T-helper 17 cell (primary cell): ENCODE measurements around the gene OLFM2. TPM values are rescaled to one million over a fixed set of nuclear protein-coding genes. Genes with fewer than 3 reads are reported as not detected.
A peak's percentile ranks its signal among the peaks of the same experiment; 100 is the strongest.
"Not testable (repeated sequence)": the region's sequence is repeated elsewhere in the genome, so short reads cannot be mapped to it uniquely, and the experiment has no call there.

Experiments
- ATAC-seq: fragments of 150-1000 bp; cut with Tn5 transposase; 2 replicates; pipeline ENCODE4 v1.10.0; 2021; ENCODE audit warnings: mild to moderate bottlenecking, moderate library complexity
- DNase-seq, 3 donors: peaks; one replicate each; pipeline versions ENCODE4 v3.0.0 to v3.0.0-alpha.2; 2020 to 2021
- H3K9me3 ChIP-seq: one replicate; pipeline ENCODE4 v1.7.0; 2013; ENCODE audit warnings: low read length, mild to moderate bottlenecking; ENCODE audit not compliant: control insufficient read depth, poor library complexity, severe bottlenecking
- H3K27ac Mint-ChIP-seq: one replicate; pipeline ENCODE4 v1.8.0; 2022; ENCODE audit warnings: mild to moderate bottlenecking, moderate library complexity, mixed read lengths
- H3K27me3 Mint-ChIP-seq: one replicate; pipeline ENCODE4 v1.8.0; 2022; ENCODE audit warnings: mixed read lengths
- H3K36me3 Mint-ChIP-seq: one replicate; pipeline ENCODE4 v1.8.0; 2022; ENCODE audit warnings: low read depth, mixed read lengths
- H3K4me1 Mint-ChIP-seq: one replicate; pipeline ENCODE4 v1.8.0; 2022; ENCODE audit warnings: mild to moderate bottlenecking, mixed read lengths
- H3K4me3 Mint-ChIP-seq: one replicate; pipeline ENCODE4 v1.8.0; 2022; ENCODE audit warnings: mild to moderate bottlenecking, moderate library complexity, mixed read lengths
- total RNA-seq, 4 donors: library from RNA in 2 of 4; stranded (reverse) in 2 of 4; gene quantifications; one replicate each; pipeline ENCODE4 v1.2.3 and lab custom pipeline; 2022 to 2026

Gene OLFM2
- total RNA-seq, 2 donors from 2014 or later: 3.1 to 3.9 TPM

DNA sequence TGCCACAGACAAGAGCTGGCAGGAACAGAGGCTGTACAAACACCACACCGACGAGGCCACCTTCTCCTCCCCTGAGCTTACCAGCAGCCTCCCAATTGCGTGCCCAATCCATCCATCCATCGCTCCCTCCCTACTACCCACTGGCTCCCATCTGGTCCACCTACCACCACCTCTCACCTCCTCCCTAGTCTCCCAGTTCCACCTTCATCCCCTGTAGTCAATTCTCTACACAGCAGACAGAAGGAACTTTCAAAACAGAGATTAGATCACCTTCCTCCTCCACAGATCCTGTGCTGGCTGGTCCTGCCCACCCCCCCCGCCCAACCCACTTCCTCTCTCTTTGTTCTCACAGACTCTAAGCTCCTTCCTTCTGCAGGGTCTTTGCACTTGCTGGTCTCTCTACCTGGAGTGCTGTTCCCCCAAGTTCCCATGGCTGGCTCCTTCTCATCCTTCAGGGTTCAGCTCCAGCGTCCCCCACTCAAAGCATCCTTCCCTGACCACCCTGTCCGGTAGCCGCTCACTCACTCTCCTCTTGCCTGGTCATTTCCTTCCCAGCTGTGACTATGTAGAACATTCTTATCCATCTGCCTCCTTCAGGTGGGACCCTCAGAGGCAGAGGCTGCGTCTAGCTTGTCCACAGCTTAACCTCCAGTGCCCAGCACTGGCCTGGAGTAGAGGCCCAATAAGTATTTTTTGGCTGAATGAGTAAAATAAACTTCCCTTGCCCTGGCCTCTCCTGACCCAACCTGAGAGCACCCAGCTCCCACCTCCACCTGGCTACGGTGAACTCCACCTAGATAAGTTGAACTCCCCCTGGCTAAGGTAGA, 78.2 kb downstream of the OLFM2 start:
- Mint-ChIP-seq H3K4me1 (peaks cover 54% of the 10 kb centered on the region), H3K36me3 (peaks cover 5% of the 10 kb centered on the region), H3K27ac (peak overlapping the region; percentile 96), H3K27me3 (no peaks in the 10 kb centered on the region), H3K4me3 (peak overlapping the region; percentile 98)
- H3K9me3 ChIP-seq: no peaks in the 10 kb centered on the region
- ATAC-seq: peak; percentile 89
- DNase-seq: no peak

DNA sequence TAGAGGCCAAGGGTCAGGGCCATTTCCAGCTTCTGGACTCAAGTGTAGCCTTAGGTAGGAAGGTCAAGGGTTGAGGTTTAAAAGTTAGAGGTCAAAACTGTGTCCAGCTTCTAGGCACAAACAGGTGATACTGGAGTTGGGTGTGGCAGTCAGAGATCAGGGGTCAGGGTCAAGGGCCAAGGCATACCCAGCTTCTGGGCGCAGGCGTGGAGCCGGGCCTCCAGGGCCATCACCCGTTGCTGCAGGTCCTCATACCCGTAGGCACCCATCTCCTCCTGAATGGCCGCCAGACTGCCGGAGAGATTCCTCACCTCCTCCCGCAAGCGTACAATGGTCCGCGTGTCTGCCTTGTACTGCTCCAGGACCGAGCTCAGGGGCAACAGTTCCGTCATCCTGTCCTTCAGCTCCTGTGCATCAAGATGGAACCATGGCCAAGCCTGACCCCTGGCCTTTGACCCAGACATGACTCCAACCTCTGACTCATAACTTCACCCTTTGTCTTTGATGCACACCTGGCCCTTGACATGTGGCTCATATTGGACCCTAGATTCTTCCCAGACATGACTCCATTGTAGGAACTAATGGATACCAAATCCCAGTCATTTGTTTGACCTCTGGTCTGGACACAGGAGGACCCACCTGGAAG, 79.1 kb downstream of the OLFM2 start:
- peak overlapping the region; percentile 98 for H3K4me3 Mint-ChIP-seq
- no peaks in the 10 kb centered on the region for H3K27me3 Mint-ChIP-seq
- H3K9me3 ChIP-seq: no peaks in the 10 kb centered on the region
- DNase-seq: no peak
- peaks cover 53% of the 10 kb centered on the region for H3K4me1 Mint-ChIP-seq
- peaks cover 5% of the 10 kb centered on the region for H3K36me3 Mint-ChIP-seq
- no peak for ATAC-seq
- H3K27ac Mint-ChIP-seq: peak overlapping the region; percentile 96

DNA sequence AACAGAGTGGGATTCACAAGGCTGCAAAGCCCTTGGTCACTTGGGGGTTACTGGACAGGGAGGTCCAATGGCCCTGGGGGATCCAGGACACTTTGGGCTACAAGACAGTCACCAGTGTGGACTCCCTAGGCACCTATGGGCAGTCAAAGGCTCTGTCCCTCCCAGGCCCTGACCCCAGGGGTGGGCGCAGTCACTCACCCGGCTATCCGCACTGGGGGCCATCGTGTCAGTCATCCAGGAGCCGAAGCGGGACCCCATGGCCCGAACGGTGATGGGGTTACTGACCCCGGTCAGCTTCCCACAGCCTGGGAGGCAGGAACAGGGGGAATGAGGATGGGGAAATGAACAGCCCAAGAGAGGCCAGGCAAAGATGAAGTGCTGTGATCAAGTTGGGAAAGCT, 79.7 kb downstream of the OLFM2 start:
- Mint-ChIP-seq H3K4me1 (peaks cover 51% of the 10 kb centered on the region), H3K36me3 (peaks cover 5% of the 10 kb centered on the region), H3K4me3 (peak overlapping the region; percentile 98), H3K27me3 (no peaks in the 10 kb centered on the region), H3K27ac (peak overlapping the region; percentile 96)
- no peak for DNase-seq
- H3K9me3 ChIP-seq: no peaks in the 10 kb centered on the region
- ATAC-seq: no peak

- no peaks in the 10 kb centered on the region for H3K9me3 ChIP-seq
- Mint-ChIP-seq H3K4me3 (no peak overlapping the region), H3K27me3 (no peaks in the 10 kb centered on the region), H3K36me3 (peaks cover 5% of the 10 kb centered on the region), H3K4me1 (peaks cover 40% of the 10 kb centered on the region), H3K27ac (peak overlapping the region; percentile 44)
- DNase-seq (no peak), ATAC-seq (no peak)
Measured at GRCh38 chr19:9854282-9854846, 82.0 kb downstream of the OLFM2 start.

DNA sequence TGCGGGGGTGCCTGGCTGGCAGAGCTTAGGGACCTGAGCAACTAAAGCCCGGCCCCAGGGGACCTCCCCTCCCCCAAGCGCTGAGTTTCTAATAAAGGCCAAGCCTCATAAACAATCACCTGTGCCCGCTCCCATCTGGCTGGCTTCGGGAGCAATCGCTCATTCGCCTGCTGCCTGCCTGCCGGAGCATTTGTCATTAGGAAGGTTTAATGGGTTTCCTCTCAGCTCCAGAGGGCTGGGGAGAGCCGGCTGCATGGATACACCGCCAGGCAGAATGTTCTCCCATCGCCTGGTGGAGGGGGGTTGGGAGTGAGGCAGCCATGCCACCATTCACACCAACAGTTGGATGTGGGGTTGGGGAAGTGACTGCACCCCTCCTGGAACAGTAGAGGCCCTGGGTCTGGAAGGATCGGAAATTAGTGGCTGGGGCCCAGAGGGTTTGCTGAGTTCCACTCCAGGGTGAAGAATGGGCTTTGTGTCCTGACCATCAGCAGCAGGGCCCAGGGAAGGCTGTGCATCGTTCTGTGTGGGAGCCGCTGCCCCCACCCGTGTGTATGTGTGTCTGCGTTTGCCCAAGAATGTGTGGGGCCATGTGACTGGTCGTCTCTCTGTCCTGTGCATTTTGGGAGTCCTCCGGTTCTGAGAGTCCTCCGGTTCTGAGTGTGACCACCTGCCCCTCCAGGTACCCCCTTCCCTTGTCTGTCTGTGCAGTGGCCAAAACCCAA, 85.9 kb downstream of the OLFM2 start:
- Mint-ChIP-seq H3K4me1 (peaks cover 21% of the 10 kb centered on the region), H3K36me3 (peaks cover 3% of the 10 kb centered on the region), H3K27me3 (no peaks in the 10 kb centered on the region), H3K27ac (no peak overlapping the region), H3K4me3 (no peak overlapping the region)
- H3K9me3 ChIP-seq: no peaks in the 10 kb centered on the region
- no peak for ATAC-seq
- DNase-seq: no peak

DNA sequence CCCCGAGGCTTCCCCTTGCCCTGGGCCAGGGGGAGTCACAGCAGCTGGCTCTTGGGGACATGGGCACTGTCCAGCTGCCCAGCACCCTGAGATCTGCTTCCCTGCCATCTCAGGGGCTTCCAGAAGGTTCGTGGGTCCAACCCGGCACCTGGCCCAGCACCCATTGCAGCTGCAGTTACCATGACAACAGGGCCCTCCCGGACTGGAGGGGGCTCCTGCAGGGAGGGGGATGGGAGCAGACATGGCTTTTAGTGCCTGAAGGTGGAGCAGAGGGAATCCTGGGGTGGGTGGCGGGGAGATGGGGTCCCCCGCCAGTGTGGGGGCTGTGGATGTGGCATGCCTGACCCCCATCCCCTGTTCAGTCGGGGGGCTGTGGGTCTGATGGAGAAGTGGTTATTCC, 86.5 kb downstream of the OLFM2 start:
- no peak for DNase-seq
- H3K9me3 ChIP-seq: no peaks in the 10 kb centered on the region
- ATAC-seq: no peak
- no peaks in the 10 kb centered on the region for H3K27me3 Mint-ChIP-seq
- peaks cover 3% of the 10 kb centered on the region for H3K36me3 Mint-ChIP-seq
- no peak overlapping the region for H3K4me3 Mint-ChIP-seq
- peaks cover 26% of the 10 kb centered on the region for H3K4me1 Mint-ChIP-seq
- no peak overlapping the region for H3K27ac Mint-ChIP-seq

DNA sequence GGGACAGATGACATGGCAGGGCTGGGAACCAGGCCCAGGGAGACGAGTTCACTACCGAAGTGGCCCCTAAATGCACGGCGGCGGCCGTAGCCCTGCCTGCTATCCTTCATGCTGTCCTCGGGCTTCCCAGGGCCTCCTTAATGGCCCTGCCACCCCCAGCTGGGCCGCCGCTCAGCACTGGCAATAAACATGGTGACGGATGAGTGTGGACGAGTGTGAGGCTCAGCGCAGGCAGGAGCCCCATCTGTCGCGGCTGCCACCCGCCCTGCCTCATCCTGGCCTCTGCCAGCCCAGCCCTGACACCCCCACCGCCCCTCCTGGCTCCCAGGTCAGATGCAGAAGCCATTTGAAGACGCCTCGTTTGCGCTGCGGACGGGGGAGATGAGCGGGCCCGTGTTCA, 87.6 kb downstream of the OLFM2 start:
- Mint-ChIP-seq H3K4me1 (peaks cover 21% of the 10 kb centered on the region), H3K27me3 (no peaks in the 10 kb centered on the region), H3K36me3 (peaks cover 1% of the 10 kb centered on the region), H3K4me3 (no peak overlapping the region), H3K27ac (no peak overlapping the region)
- H3K9me3 ChIP-seq: no peaks in the 10 kb centered on the region
- ATAC-seq (no peak), DNase-seq (no peak)

DNA sequence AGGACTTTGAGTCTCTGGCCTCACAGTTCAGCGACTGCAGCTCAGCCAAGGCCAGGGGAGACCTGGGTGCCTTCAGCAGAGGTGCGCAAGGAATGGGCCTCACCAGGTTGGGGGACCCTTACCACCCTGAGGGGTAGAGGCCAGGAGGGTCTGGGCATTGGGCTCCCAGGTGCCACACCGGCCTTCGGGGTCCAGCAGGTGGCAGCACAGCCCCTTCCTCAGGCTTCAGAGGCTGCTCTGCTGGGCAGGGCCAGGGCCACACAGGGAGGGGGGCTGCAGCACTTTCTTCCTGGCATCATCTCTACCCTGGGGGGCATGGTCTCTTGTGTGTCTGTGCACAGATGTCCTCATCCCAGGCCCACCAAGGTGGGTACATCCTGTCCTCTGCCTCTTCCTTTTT, 88.3 kb downstream of the OLFM2 start:
- H3K4me3 Mint-ChIP-seq: no peak overlapping the region

GRCh38 chr19:9847087-9847671, 89.1 kb downstream of the OLFM2 start:
- DNase-seq (no peak), ATAC-seq (peak; percentile 52)
- peaks cover 16% of the 10 kb centered on the region for H3K4me1 Mint-ChIP-seq
- H3K27ac Mint-ChIP-seq: peak overlapping the region; percentile 69
- H3K27me3 Mint-ChIP-seq: no peaks in the 10 kb centered on the region
- no peaks in the 10 kb centered on the region for H3K36me3 Mint-ChIP-seq
- H3K4me3 Mint-ChIP-seq: no peak overlapping the region
- no peaks in the 10 kb centered on the region for H3K9me3 ChIP-seq

More for the DNA sequence above, 88.3 kb downstream of the OLFM2 start:
- no peak overlapping the region for H3K27ac Mint-ChIP-seq
- no peaks in the 10 kb centered on the region for H3K36me3 Mint-ChIP-seq
- DNase-seq (no peak), ATAC-seq (peak; percentile 63)
- H3K9me3 ChIP-seq: no peaks in the 10 kb centered on the region
- peaks cover 20% of the 10 kb centered on the region for H3K4me1 Mint-ChIP-seq
- no peaks in the 10 kb centered on the region for H3K27me3 Mint-ChIP-seq

DNA sequence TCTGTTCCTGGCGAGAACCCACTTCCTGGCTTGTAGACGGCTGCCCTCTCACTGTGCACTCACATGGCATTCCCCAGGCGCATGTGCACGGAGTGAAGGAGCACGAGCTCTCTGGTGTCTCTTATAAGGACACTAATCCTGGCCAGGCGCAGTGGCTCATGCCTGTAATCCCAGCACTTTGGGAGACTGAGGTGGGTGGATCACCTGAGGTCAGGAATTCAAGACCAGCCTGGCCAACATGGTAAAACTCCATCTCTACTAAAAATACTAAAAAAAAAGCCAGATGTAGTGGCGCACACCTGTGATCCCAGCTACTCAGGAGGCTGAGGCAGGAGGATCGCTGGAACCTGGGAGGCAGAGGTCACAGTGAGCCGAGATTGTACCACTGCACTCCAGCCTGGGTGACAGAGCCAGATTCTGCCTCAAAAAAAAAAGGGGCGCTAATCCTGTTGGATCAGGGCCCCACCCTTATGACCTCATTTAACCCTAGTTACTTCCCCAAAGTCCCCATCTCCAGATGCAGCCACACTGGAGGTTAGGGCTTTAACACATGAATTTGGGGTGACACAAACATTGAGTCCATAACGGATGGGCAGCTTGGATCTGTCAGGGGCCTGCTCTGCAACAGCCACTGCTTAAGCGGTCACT, 92.6 kb downstream of the OLFM2 start:
- not testable (repeated sequence) for ATAC-seq, H3K36me3 Mint-ChIP-seq
- peaks cover 16% of the 10 kb centered on the region for H3K4me1 Mint-ChIP-seq

DNA sequence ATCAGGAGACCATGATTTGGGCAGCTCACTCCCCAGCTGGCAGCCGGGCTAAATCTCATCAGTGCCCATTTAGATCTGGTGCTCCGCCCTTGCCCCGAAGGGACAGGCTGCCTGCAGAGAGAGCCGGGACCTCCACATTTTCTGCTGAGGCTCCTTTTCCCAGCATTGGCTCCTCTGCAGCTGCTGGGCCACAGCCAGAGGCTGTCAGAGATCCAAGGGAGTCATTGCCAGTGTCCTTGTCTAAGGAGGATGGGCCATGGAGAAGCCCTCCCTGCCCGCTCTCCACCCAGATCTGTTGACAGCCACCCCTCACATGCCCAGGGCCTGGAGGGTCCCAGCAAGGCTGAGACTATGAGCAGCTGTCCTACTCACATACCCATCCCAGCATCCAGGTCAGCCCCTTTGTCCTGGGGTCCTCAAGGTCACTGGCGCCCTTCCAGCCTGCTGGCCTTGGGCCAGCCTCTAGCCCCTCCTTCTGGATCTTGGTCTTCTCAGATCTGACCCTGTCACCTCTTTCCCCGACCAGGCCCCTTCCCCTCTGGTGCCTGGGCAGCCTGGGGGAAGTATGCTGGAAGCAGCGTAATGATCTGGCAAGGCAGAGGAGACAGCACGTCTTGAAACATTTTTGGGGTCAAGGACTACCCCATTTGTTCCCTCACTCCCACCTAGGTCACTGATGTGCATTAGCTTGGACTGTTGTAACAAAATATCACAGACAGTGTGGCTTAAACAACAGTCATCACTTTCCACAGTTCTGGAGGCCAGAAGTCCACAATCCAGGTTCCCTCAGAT, 93.3 kb downstream of the OLFM2 start:
- H3K4me3 Mint-ChIP-seq: no peak overlapping the region
- H3K36me3 Mint-ChIP-seq: peaks cover 7% of the 10 kb centered on the region
- DNase-seq (no peak), ATAC-seq (no peak)
- no peaks in the 10 kb centered on the region for H3K27me3 Mint-ChIP-seq
- H3K4me1 Mint-ChIP-seq: peaks cover 17% of the 10 kb centered on the region
- no peaks in the 10 kb centered on the region for H3K9me3 ChIP-seq
- no peak overlapping the region for H3K27ac Mint-ChIP-seq

More for the DNA sequence above, 92.6 kb downstream of the OLFM2 start:
- DNase-seq, H3K4me3 Mint-ChIP-seq, H3K9me3 ChIP-seq, H3K27me3 Mint-ChIP-seq: not testable (repeated sequence)
- H3K27ac Mint-ChIP-seq: peak overlapping the region; percentile 69

- peaks cover 13% of the 10 kb centered on the region for H3K4me1 Mint-ChIP-seq
- ATAC-seq (no peak), DNase-seq (no peak)
- H3K27ac Mint-ChIP-seq: no peak overlapping the region
- peaks cover 7% of the 10 kb centered on the region for H3K36me3 Mint-ChIP-seq
- no peak overlapping the region for H3K4me3 Mint-ChIP-seq
- no peaks in the 10 kb centered on the region for H3K27me3 Mint-ChIP-seq
- no peaks in the 10 kb centered on the region for H3K9me3 ChIP-seq
Measured at GRCh38 chr19:9839415-9839814, 96.9 kb downstream of the OLFM2 start.
